D721Med (cell line): ENCODE results near the gene CDC40.

Experiments used
- DNase-seq: peaks from one replicate; pipeline ENCODE4 v3.0.0; 2011; ENCODE audit warnings: low spot score; ENCODE audit not compliant: insufficient read length
- FAIRE-seq: peaks from 2 replicates; lab custom pipeline; 2011; peaks lifted over from hg19 to GRCh38; lab: Jason Lieb, UNC
- CTCF ChIP-seq: IDR thresholded peaks from 2 replicates; pipeline ENCODE4 v1.5.1; 2012; ENCODE audit warnings: mild to moderate bottlenecking, control low read depth; ENCODE audit not compliant: insufficient read depth; ENCODE audit errors: missing control alignments

Gene CDC40

GRCh38 chr6:110188791-110189190 is 8.6 kb downstream of the CDC40 start:
- FAIRE-seq (no peak), DNase-seq (no peak)
- TF ChIP-seq CTCF: no peak

GRCh38 chr6:110190726-110191125 is 10.5 kb downstream of the CDC40 start:
- no peak for TF ChIP-seq CTCF
- FAIRE-seq (no peak), DNase-seq (no peak)

- DNase-seq (no peak), FAIRE-seq (no peak)
- TF ChIP-seq CTCF: no peak
These were observed 11.2 kb downstream of the CDC40 start for GRCh38 chr6:110191477-110191876.

GRCh38 chr6:110195639-110196038 is 15.4 kb downstream of the CDC40 start:
- no peak for TF ChIP-seq CTCF
- FAIRE-seq (no peak), DNase-seq (no peak)

GRCh38 chr6:110196874-110197273 is 16.6 kb downstream of the CDC40 start:
- DNase-seq (no peak), FAIRE-seq (no peak)
- no peak for TF ChIP-seq CTCF

GRCh38 chr6:110198561-110198960 is 18.3 kb downstream of the CDC40 start:
- no peak for TF ChIP-seq CTCF
- DNase-seq (no peak), FAIRE-seq (no peak)

- DNase-seq: no peak
- no peak for TF ChIP-seq CTCF
- FAIRE-seq: no peak
These were observed 21.1 kb downstream of the CDC40 start for GRCh38 chr6:110201151-110201884.
